Left cardiac atrium (tissue), 4 donors: ENCODE data around the gene ARSG. TPM values are rescaled to one million over a fixed set of nuclear protein-coding genes. Genes with fewer than 3 reads are reported as not detected.
A peak's percentile ranks its signal among the peaks of the same experiment; 100 is the strongest.
"Not testable (repeated sequence)": the region's sequence is repeated elsewhere in the genome, so short reads cannot be mapped to it uniquely, and the experiment has no call there.

Source experiments
- ATAC-seq, 2 donors: fragments of 200-7000 bp; cut with Tn5 transposase; one replicate each; pipeline ENCODE4 v1.9.1; 2020; ENCODE audit warnings: mild to moderate bottlenecking in 2 of 2, moderate library complexity in 2 of 2
- DNase-seq: peaks from one replicate; pipeline ENCODE4 v3.0.0-alpha.2; 2020
- intact Hi-C, 2 donors: fragments of 100-400 bp; cut with DNase I; formaldehyde crosslinking; loops; one replicate each; pipeline versions ENCODE4 v1.14.1 to v1.15.1; 2022 to 2023
- total RNA-seq, 2 donors: library from RNA; stranded (reverse); fragmentation: NEBNext Ultra II Directional; extraction: Animal tissue kit (Norgen Biotek cat#: 25700); gene quantifications; one replicate each; pipeline ENCODE4 v1.2.1, GENCODE V29; 2021
- donor health status: DM: no; HTN: yes; CAD: no.
- donor health status: DM: no; HTN: yes; CAD: no; lungs with severe emphysema.
- donor health status: DM: yes; HTN: yes; CAD: no.
- donor health status: Dilated cardiomyopathy.

ARSG gene
- total RNA-seq, 2 donors from 2014 or later, result 5.9 to 6.9 TPM

- intact Hi-C loops, ATAC-seq, DNase-seq: not testable (repeated sequence)
Observed at GRCh38 chr17:68354311-68354710, 63.0 kb downstream of the ARSG start.

GRCh38 chr17:68355108-68355507, 63.8 kb downstream of the ARSG start:
- ATAC-seq, result peak in 1 of 2 donors; percentile 21

GRCh38 chr17:68356520-68356919, 65.2 kb downstream of the ARSG start:
- ATAC-seq, result peak; percentile 30 to 74
- intact Hi-C loops, result no loop called here

More at GRCh38 chr17:68355108-68355507, 63.8 kb downstream of the ARSG start:
- intact Hi-C loops, DNase-seq: not testable (repeated sequence)

GRCh38 chr17:68356949-68357455, 65.7 kb downstream of the ARSG start:
- intact Hi-C loops, result no loop called here
- DNase-seq (no peak), ATAC-seq (no peak)

More at GRCh38 chr17:68356520-68356919, 65.2 kb downstream of the ARSG start:
- no peak for DNase-seq

GRCh38 chr17:68357886-68358285, 66.6 kb downstream of the ARSG start:
- intact Hi-C loops, result no loop called here
- no peak for ATAC-seq

GRCh38 chr17:68359791-68360535, 68.7 kb downstream of the ARSG start:
- ATAC-seq, result no peak
- intact Hi-C loops, result no loop called here

More at GRCh38 chr17:68357886-68358285, 66.6 kb downstream of the ARSG start:
- no peak for DNase-seq

GRCh38 chr17:68365469-68365868, 74.2 kb downstream of the ARSG start:
- ATAC-seq (no peak), DNase-seq (no peak)
- intact Hi-C loops, result no loop called here

More at GRCh38 chr17:68359791-68360535, 68.7 kb downstream of the ARSG start:
- no peak for DNase-seq

- ATAC-seq (no peak), DNase-seq (no peak)
- intact Hi-C loops, result no loop called here
Observed at GRCh38 chr17:68368387-68368786, 77.1 kb downstream of the ARSG start.

GRCh38 chr17:68375566-68375965, 84.3 kb downstream of the ARSG start:
- intact Hi-C loops, result no loop called here
- DNase-seq (no peak), ATAC-seq (no peak)

- DNase-seq, intact Hi-C loops, ATAC-seq: not testable (repeated sequence)
Observed at GRCh38 chr17:68376178-68376577, 84.9 kb downstream of the ARSG start.

GRCh38 chr17:68377771-68378267, 86.5 kb downstream of the ARSG start:
- no peak for DNase-seq
- intact Hi-C loops, result no loop called here
- no peak for ATAC-seq

- ATAC-seq (peak; percentile 90 to 94), DNase-seq (peak; percentile 98)
- intact Hi-C loops, result no loop called here
Observed at GRCh38 chr17:68378268-68379176, 87.2 kb downstream of the ARSG start.

- intact Hi-C loops, result no loop called here
- DNase-seq, result no peak
- ATAC-seq, result no peak
Observed at GRCh38 chr17:68379177-68379510, 87.8 kb downstream of the ARSG start.

- DNase-seq, result no peak
- no peak for ATAC-seq
- intact Hi-C loops, result no loop called here
Observed at GRCh38 chr17:68379692-68380677, 88.7 kb downstream of the ARSG start.

GRCh38 chr17:68381076-68381900, 90.0 kb downstream of the ARSG start:
- intact Hi-C loops, result no loop called here
- DNase-seq (peak; percentile 54), ATAC-seq (no peak)

- intact Hi-C loops, result no loop called here
- ATAC-seq (no peak), DNase-seq (no peak)
Observed at GRCh38 chr17:68382582-68383085, 91.3 kb downstream of the ARSG start.

- ATAC-seq (no peak), DNase-seq (no peak)
- intact Hi-C loops, result no loop called here
Observed at GRCh38 chr17:68383120-68383442, 91.8 kb downstream of the ARSG start.
